Transverse colon (tissue), 3 donors: Measurements from ENCODE around the gene IPPK.

Experiments used
- CTCF ChIP-seq, 5 experiments: fragments of 200-600 bp in 3 of 5; fragments of 450-650 bp in 2 of 5; sonication (generic) in 3 of 5; IDR thresholded peaks; 1 replicate in 2 of 5; 2 replicates in 3 of 5; pipeline ENCODE4 v1.5.1; 2016 to 2017; ENCODE audit warnings: antibody characterized with exemption in 5 of 5, inconsistent platforms in 3 of 5, mild to moderate bottlenecking in 2 of 5, moderate library complexity in 1 of 5
- EP300 ChIP-seq: sonication (generic); formaldehyde crosslinking; IDR thresholded peaks from one replicate; pipeline ENCODE4 v1.6.1; 2017; ENCODE audit warnings: antibody characterized with exemption, low read depth

GRCh38 chr9:92608909-92609445 is 61.0 kb downstream of the IPPK start:
- TF ChIP-seq CTCF (IDR thresholded peaks at IDR 0.05) (no peak), EP300 (no peak)
